Caco-2 (cell line): Measurements from ENCODE around the gene RNU6-9. TPM values are rescaled to one million over a fixed set of nuclear protein-coding genes. Genes with fewer than 3 reads are reported as not detected.

Source experiments
- BruUV-seq: library from RNA; stranded (reverse); fragments of 400-500 nt; replicated peaks from 2 replicates; lab custom pipeline; 2021; lab: Mats Ljungman, UMichigan
- CTCF ChIA-PET: fragments of 300-600 bp; sonication (Branson Sonifier 250); formaldehyde crosslinking; loops from one replicate; lab custom pipeline; 2022; ENCODE audit warnings: antibody characterized with exemption; lab: Charles Lee
- POLR2A ChIA-PET: fragments of 300-600 bp; sonication (Branson Sonifier 250); formaldehyde crosslinking; loops from one replicate; lab custom pipeline; 2022; ENCODE audit warnings: antibody characterized with exemption; lab: Charles Lee
- DNase-seq, 2 experiments: peaks; one replicate each; pipeline versions ENCODE4 v3.0.0 to v3.0.0-alpha.2; 2020 to 2022
- H3K27me3 ChIP-seq: replicated peaks from 2 replicates; pipeline ENCODE4 v1.6.0; 2011; ENCODE audit warnings: low read length; ENCODE audit not compliant: control insufficient read depth, insufficient read depth
- H3K36me3 ChIP-seq: 2 replicates; pipeline ENCODE4 v1.5.1; 2011; ENCODE audit warnings: low read length; ENCODE audit not compliant: control insufficient read depth, insufficient read depth
- H3K4me1 ChIP-seq: fragments of 250-450 bp; sonication (Bioruptor Pico); 2 replicates; pipeline ENCODE4 v1.5.1; 2020; ENCODE audit warnings: mild to moderate bottlenecking
- H3K4me3 ChIP-seq: 2 replicates; pipeline ENCODE4 v1.5.1; 2011; ENCODE audit warnings: low read depth, mild to moderate bottlenecking, control low read depth, low read length
- H3K9me3 ChIP-seq: fragments of 250-450 bp; sonication (Bioruptor Pico); 2 replicates; pipeline ENCODE4 v1.5.1; 2020; ENCODE audit warnings: mild to moderate bottlenecking, moderate library complexity
- H3K27ac Mint-ChIP-seq: one replicate; pipeline ENCODE4 v1.8.0; 2022; ENCODE audit warnings: mixed read lengths; ENCODE audit not compliant: unreplicated experiment
- H3K27me3 Mint-ChIP-seq: one replicate; pipeline ENCODE4 v1.8.0; 2022; ENCODE audit warnings: mixed read lengths; ENCODE audit not compliant: insufficient read depth, unreplicated experiment
- H3K36me3 Mint-ChIP-seq: one replicate; pipeline ENCODE4 v1.8.0; 2022; ENCODE audit warnings: mild to moderate bottlenecking, mixed read lengths; ENCODE audit not compliant: insufficient read depth, unreplicated experiment
- H3K4me1 Mint-ChIP-seq: one replicate; pipeline ENCODE4 v1.8.0; 2022; ENCODE audit warnings: low read depth, mixed read lengths; ENCODE audit not compliant: unreplicated experiment
- H3K4me3 Mint-ChIP-seq: one replicate; pipeline ENCODE4 v1.8.0; 2022; ENCODE audit warnings: mild to moderate bottlenecking, moderate library complexity, mixed read lengths; ENCODE audit not compliant: unreplicated experiment
- H3K9me3 Mint-ChIP-seq: one replicate; pipeline ENCODE4 v1.8.0; 2022; ENCODE audit warnings: mixed read lengths; ENCODE audit not compliant: unreplicated experiment
- intact Hi-C: fragments of 100-400 bp; cut with micrococcal nuclease; formaldehyde crosslinking; loops from one replicate; pipeline ENCODE4 v1.10.0; 2022; ENCODE audit not compliant: unreplicated experiment
- total RNA-seq: library from RNA; stranded (reverse); gene quantifications from 2 replicates; pipeline ENCODE4 v1.2.3, GENCODE V29; 2022
- TF ChIP-seq, protein P1 (sequence below), 2 experiments: fragments of 200-600 bp in 1 of 2; IDR thresholded peaks; 1 replicate in 1 of 2; 2 replicates in 1 of 2; pipeline versions ENCODE4 v1.5.1 to v1.8.0; 2011 to 2022; ENCODE audit warnings: antibody characterized with exemption in 1 of 2, control low read depth in 1 of 2, inconsistent platforms in 1 of 2, low read depth in 1 of 2, low read length in 1 of 2, mild to moderate bottlenecking in 1 of 2, moderate library complexity in 1 of 2; ENCODE audit not compliant: insufficient read depth in 1 of 2, severe bottlenecking in 1 of 2, unreplicated experiment in 1 of 2

RNU6-9 gene
- total RNA-seq, 1 experiment from 2014 or later = not detected

- no peak overlapping the region for H3K4me3 Mint-ChIP-seq
- peaks cover 34% of the 10 kb centered on the region for H3K4me1 ChIP-seq
- POLR2A ChIA-PET = no interaction called here
- H3K4me1 Mint-ChIP-seq = no peaks in the 10 kb centered on the region
- intact Hi-C loops = no loop called here
- H3K9me3 ChIP-seq = no peaks in the 10 kb centered on the region
- H3K27me3 Mint-ChIP-seq = no peaks in the 10 kb centered on the region
- CTCF ChIA-PET = no interaction called here
- peaks cover 57% of the 10 kb centered on the region for H3K36me3 Mint-ChIP-seq
- no peak for DNase-seq
- H3K4me3 ChIP-seq = no peak overlapping the region
- TF ChIP-seq, protein P1, sequence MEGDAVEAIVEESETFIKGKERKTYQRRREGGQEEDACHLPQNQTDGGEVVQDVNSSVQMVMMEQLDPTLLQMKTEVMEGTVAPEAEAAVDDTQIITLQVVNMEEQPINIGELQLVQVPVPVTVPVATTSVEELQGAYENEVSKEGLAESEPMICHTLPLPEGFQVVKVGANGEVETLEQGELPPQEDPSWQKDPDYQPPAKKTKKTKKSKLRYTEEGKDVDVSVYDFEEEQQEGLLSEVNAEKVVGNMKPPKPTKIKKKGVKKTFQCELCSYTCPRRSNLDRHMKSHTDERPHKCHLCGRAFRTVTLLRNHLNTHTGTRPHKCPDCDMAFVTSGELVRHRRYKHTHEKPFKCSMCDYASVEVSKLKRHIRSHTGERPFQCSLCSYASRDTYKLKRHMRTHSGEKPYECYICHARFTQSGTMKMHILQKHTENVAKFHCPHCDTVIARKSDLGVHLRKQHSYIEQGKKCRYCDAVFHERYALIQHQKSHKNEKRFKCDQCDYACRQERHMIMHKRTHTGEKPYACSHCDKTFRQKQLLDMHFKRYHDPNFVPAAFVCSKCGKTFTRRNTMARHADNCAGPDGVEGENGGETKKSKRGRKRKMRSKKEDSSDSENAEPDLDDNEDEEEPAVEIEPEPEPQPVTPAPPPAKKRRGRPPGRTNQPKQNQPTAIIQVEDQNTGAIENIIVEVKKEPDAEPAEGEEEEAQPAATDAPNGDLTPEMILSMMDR (IDR thresholded peaks at IDR 0.05; ENCODE audit: insufficient read depth in 1 of 2, low read depth in 1 of 2, low read length in 1 of 2, severe bottlenecking in 1 of 2, unreplicated experiment in 1 of 2) = no peak
- H3K27ac Mint-ChIP-seq = no peak overlapping the region
- no peaks in the 10 kb centered on the region for H3K9me3 Mint-ChIP-seq
- no TSS peak for BruUV-seq
- H3K36me3 ChIP-seq = peaks cover 3% of the 10 kb centered on the region
- H3K27me3 ChIP-seq = no peaks in the 10 kb centered on the region
These were observed 36.1 kb downstream of the RNU6-9 start for GRCh38 chr19:929203-929890.

DNA sequence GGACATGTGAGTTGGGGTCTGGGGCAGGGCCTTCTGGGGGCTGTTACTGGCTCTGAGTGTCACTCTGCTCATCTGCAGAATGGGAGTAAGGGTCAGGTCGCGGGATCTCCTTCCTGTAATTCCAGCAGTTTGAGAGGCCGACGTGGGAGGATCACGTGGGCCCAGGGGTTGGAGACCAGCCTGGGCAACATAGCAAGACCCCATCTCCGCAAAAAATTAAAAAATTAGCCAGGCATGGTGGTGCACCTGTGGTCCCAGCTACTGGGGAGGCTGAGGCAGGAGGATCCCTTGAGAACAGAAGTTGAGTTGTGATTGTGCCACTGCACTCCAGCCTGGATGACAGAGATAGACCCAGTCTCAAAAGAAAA is 36.6 kb downstream of the RNU6-9 start:
- ChIA-PET CTCF (no interaction called here), POLR2A (no interaction called here)
- intact Hi-C loops = no loop called here
- Mint-ChIP-seq H3K4me1 (no peaks in the 10 kb centered on the region), H3K9me3 (no peaks in the 10 kb centered on the region), H3K27ac (no peak overlapping the region), H3K4me3 (no peak overlapping the region), H3K36me3 (peaks cover 62% of the 10 kb centered on the region), H3K27me3 (no peaks in the 10 kb centered on the region)
- TF ChIP-seq, protein P1 (IDR thresholded peaks at IDR 0.05; ENCODE audit: insufficient read depth in 1 of 2, low read depth in 1 of 2, low read length in 1 of 2, severe bottlenecking in 1 of 2, unreplicated experiment in 1 of 2) = no peak
- Histone ChIP-seq H3K9me3 (no peaks in the 10 kb centered on the region), H3K4me1 (peaks cover 29% of the 10 kb centered on the region), H3K27me3 (no peaks in the 10 kb centered on the region), H3K36me3 (peaks cover 3% of the 10 kb centered on the region), H3K4me3 (no peak overlapping the region)
- BruUV-seq = no TSS peak
- DNase-seq = no peak

DNA sequence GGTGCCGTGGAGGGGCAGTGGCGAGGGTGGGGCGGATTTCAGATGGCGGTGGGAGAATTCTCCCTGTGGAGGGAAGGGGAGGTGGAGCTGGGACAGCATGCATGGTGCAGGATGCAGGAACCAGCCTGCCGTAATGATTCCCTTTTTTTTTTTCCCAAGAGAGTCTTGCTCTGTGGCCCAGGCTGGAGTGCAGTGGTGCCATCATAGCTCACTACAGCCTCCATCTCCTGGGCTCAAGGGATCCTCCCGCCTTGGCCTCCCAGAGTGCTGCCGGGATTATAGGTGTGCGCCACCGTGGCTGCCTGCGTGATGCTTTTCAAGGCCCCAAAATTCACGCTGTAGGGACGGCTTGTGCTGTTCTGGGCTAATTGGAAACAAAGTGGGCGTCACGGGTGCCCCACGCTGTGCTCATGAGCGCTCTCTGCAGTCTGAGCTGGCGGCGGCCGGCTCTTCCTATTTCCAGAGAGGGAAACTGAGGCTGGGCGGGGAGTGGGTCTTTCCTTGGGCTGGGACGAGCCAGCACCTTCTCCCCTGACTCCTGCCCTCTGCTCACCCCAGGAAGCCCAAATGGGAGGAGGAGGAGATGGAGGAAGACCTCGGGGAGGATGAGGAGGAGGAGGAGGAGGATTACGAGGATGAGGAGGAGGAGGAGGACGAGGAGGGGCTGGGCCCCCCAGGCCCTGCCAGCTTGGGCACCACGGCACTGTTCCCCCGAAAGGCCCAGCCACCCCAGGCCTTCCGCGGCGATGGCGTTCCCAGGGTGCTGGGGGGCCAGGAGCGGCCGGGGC is 38.8 kb downstream of the RNU6-9 start:
- Mint-ChIP-seq H3K9me3 (no peaks in the 10 kb centered on the region), H3K4me1 (no peaks in the 10 kb centered on the region), H3K36me3 (peaks cover 84% of the 10 kb centered on the region), H3K4me3 (peak overlapping the region; percentile 22), H3K27ac (no peak overlapping the region), H3K27me3 (no peaks in the 10 kb centered on the region)
- POLR2A ChIA-PET = no interaction called here
- Histone ChIP-seq H3K4me1 (peaks cover 29% of the 10 kb centered on the region), H3K27me3 (no peaks in the 10 kb centered on the region), H3K4me3 (no peak overlapping the region), H3K9me3 (no peaks in the 10 kb centered on the region), H3K36me3 (peaks cover 3% of the 10 kb centered on the region)
- CTCF ChIA-PET = interaction anchor here (0.6 kb wide), 1 partner anchor 162 kb away, joined by 5 read pairs; no protein-coding TSS in a partner anchor
- intact Hi-C loops = no loop called here
- no peak for DNase-seq
- TF ChIP-seq, protein P1 (IDR thresholded peaks at IDR 0.05; ENCODE audit: insufficient read depth in 1 of 2, low read depth in 1 of 2, low read length in 1 of 2, severe bottlenecking in 1 of 2, unreplicated experiment in 1 of 2) = no peak
- BruUV-seq = no TSS peak
